ENCODE results near the gene SBF2.

- TF ChIP-seq CTCF (IDR thresholded peaks at IDR 0.05 in 8 of 11, conservative IDR thresholded peaks at IDR 0.05 in 3 of 11) (no peak), POLR2A (IDR thresholded peaks at IDR 0.05) (no peak), POLR2AphosphoS5 (IDR thresholded peaks at IDR 0.05) (peak in 2 of 3 donors; percentile 36 to 48)
Observed at GRCh38 chr11:9755561-9756185, 538.3 kb downstream of the SBF2 start.

Measured in spleen (tissue), 7 donors.